Measurements from ENCODE around the gene ZDHHC3.

The ZDHHC3 gene

GRCh38 chr3:44930911-44931310 is 45.1 kb downstream of the ZDHHC3 start:
- H3K9me2 ChIP-seq (replicated peaks; ENCODE audit: low read depth, low read length), result no peaks in the 10 kb centered on the region
- H3K79me2 ChIP-seq (ENCODE audit: insufficient read depth, low read length), result no peaks in the 10 kb centered on the region
- H4K20me1 ChIP-seq (ENCODE audit: insufficient read depth, low read length, poor library complexity, severe bottlenecking), result no peaks in the 10 kb centered on the region
- no peak overlapping the region for H3K4me2 ChIP-seq (ENCODE audit: low read depth, low read length, poor library complexity, severe bottlenecking)
- no peaks in the 10 kb centered on the region for H3K4me1 ChIP-seq (ENCODE audit: insufficient read depth, low read length, poor library complexity, severe bottlenecking)
- no peak overlapping the region for H3K9ac ChIP-seq (ENCODE audit: low read depth, low read length, poor library complexity, severe bottlenecking)
- H3K4me3 ChIP-seq (ENCODE audit: low read length, poor library complexity, severe bottlenecking), result no peak overlapping the region
- H3K27me3 ChIP-seq (ENCODE audit: insufficient read depth, low read length, poor library complexity, severe bottlenecking), result no peaks in the 10 kb centered on the region
- no peaks in the 10 kb centered on the region for H3K9me3 ChIP-seq (ENCODE audit: insufficient read depth, low read depth, low read length)
- no peak overlapping the region for H2AFZ ChIP-seq (ENCODE audit: low read length)
- TF ChIP-seq CTCF (conservative IDR thresholded peaks at IDR 0.05; ENCODE audit: low read length) (no peak), EZH2phosphoT487 (IDR thresholded peaks at IDR 0.05; ENCODE audit: borderline replicate concordance) (no peak)
- peaks cover 67% of the 10 kb centered on the region; the same call in 1 of the 2 replicates for H3K36me3 ChIP-seq (ENCODE audit: insufficient read depth, low read length)
- H3F3A ChIP-seq (ENCODE audit: low read depth), result no peaks in the 10 kb centered on the region

- Histone ChIP-seq H3K4me1 (ENCODE audit: insufficient read depth, low read length, poor library complexity, severe bottlenecking) (no peaks in the 10 kb centered on the region), H3K9me2 (replicated peaks; ENCODE audit: low read depth, low read length) (no peaks in the 10 kb centered on the region), H2AFZ (ENCODE audit: low read length) (no peak overlapping the region), H3K4me3 (ENCODE audit: low read length, poor library complexity, severe bottlenecking) (no peak overlapping the region), H3K79me2 (ENCODE audit: insufficient read depth, low read length) (no peaks in the 10 kb centered on the region), H3F3A (ENCODE audit: low read depth) (no peaks in the 10 kb centered on the region), H3K4me2 (ENCODE audit: low read depth, low read length, poor library complexity, severe bottlenecking) (no peak overlapping the region), H4K20me1 (ENCODE audit: insufficient read depth, low read length, poor library complexity, severe bottlenecking) (no peaks in the 10 kb centered on the region), H3K27me3 (ENCODE audit: insufficient read depth, low read length, poor library complexity, severe bottlenecking) (no peaks in the 10 kb centered on the region), H3K9me3 (ENCODE audit: insufficient read depth, low read depth, low read length) (no peaks in the 10 kb centered on the region), H3K36me3 (ENCODE audit: insufficient read depth, low read length) (peaks cover 74% of the 10 kb centered on the region; the same call in 1 of the 2 replicates), H3K9ac (ENCODE audit: low read depth, low read length, poor library complexity, severe bottlenecking) (no peak overlapping the region)
- TF ChIP-seq EZH2phosphoT487 (IDR thresholded peaks at IDR 0.05; ENCODE audit: borderline replicate concordance), result no peak
- no peak for TF ChIP-seq CTCF (conservative IDR thresholded peaks at IDR 0.05; ENCODE audit: low read length)
Measured at GRCh38 chr3:44929782-44930181, 46.2 kb downstream of the ZDHHC3 start.

- no peak overlapping the region for H3K9ac ChIP-seq (ENCODE audit: low read depth, low read length, poor library complexity, severe bottlenecking)
- no peak for TF ChIP-seq CTCF (conservative IDR thresholded peaks at IDR 0.05; ENCODE audit: low read length)
- no peak for TF ChIP-seq EZH2phosphoT487 (IDR thresholded peaks at IDR 0.05; ENCODE audit: borderline replicate concordance)
- no peak overlapping the region for H3K4me2 ChIP-seq (ENCODE audit: low read depth, low read length, poor library complexity, severe bottlenecking)
Measured at GRCh38 chr3:44927371-44927770, 48.6 kb downstream of the ZDHHC3 start.

More at GRCh38 chr3:44927371-44927770, 48.6 kb downstream of the ZDHHC3 start:
- H3F3A ChIP-seq (ENCODE audit: low read depth), result no peaks in the 10 kb centered on the region
- no peaks in the 10 kb centered on the region for H3K79me2 ChIP-seq (ENCODE audit: insufficient read depth, low read length)
- H3K27me3 ChIP-seq (ENCODE audit: insufficient read depth, low read length, poor library complexity, severe bottlenecking), result no peaks in the 10 kb centered on the region
- no peak overlapping the region for H2AFZ ChIP-seq (ENCODE audit: low read length)
- no peaks in the 10 kb centered on the region for H3K4me1 ChIP-seq (ENCODE audit: insufficient read depth, low read length, poor library complexity, severe bottlenecking)
- H3K9me2 ChIP-seq (replicated peaks; ENCODE audit: low read depth, low read length), result no peaks in the 10 kb centered on the region
- H3K36me3 ChIP-seq (ENCODE audit: insufficient read depth, low read length), result peaks cover 63% of the 10 kb centered on the region; the same call in 1 of the 2 replicates
- no peaks in the 10 kb centered on the region for H4K20me1 ChIP-seq (ENCODE audit: insufficient read depth, low read length, poor library complexity, severe bottlenecking)
- no peak overlapping the region for H3K4me3 ChIP-seq (ENCODE audit: low read length, poor library complexity, severe bottlenecking)
- H3K9me3 ChIP-seq (ENCODE audit: insufficient read depth, low read depth, low read length), result no peaks in the 10 kb centered on the region

All from Loucy (cell line).